A549 (cell line): ENCODE results near the gene RAD9A.

ENCODE experiments used
- CBX2 ChIP-seq: fragments of 200-600 bp; sonication (generic); IDR thresholded peaks from 2 replicates; pipeline ENCODE4 v1.6.1; 2016; ENCODE audit warnings: low read depth, mild to moderate bottlenecking, borderline replicate concordance
- CTCF ChIP-seq: fragments of >200 bp; sonication (Bioruptor Twin); formaldehyde crosslinking; IDR thresholded peaks from 3 replicates; pipeline ENCODE4 v1.5.1; 2016
- GATA3 ChIP-seq: IDR thresholded peaks from 2 replicates; pipeline ENCODE4 v1.6.1; 2012; ENCODE audit warnings: borderline replicate concordance
- PBX3 ChIP-seq: IDR thresholded peaks from 2 replicates; pipeline ENCODE4 v1.6.1; 2012
- POLR2A ChIP-seq: IDR thresholded peaks from 2 replicates; pipeline ENCODE4 v1.6.1; 2012; ENCODE audit warnings: mild to moderate bottlenecking, low read length
- RFX5 ChIP-seq: fragments of 450-650 bp; IDR thresholded peaks from 2 replicates; pipeline ENCODE4 v1.7.1; 2014; ENCODE audit warnings: antibody characterized with exemption, mild to moderate bottlenecking, moderate library complexity
- RNF2 ChIP-seq: fragments of 200-600 bp; sonication (generic); IDR thresholded peaks from 2 replicates; pipeline ENCODE4 v1.6.1; 2016; ENCODE audit warnings: low read depth, mild to moderate bottlenecking, antibody characterized with exemption, moderate library complexity, borderline replicate concordance
- TP53 ChIP-seq: fragments of 250-450 bp; sonication (Bioruptor Pico); IDR thresholded peaks from 2 replicates; pipeline ENCODE4 v1.5.0; 2021; ENCODE audit warnings: mild to moderate bottlenecking, moderate library complexity
- USF2 ChIP-seq: fragments of 450-650 bp; IDR thresholded peaks from 2 replicates; pipeline ENCODE4 v1.6.1; 2014; ENCODE audit warnings: antibody characterized with exemption

GRCh38 chr11:67406420-67406968 lies 14.7 kb downstream of the RAD9A start:
- TF ChIP-seq GATA3 = no peak
- no peak for TF ChIP-seq POLR2A
- no peak for TF ChIP-seq TP53 (CRISPR knock-in tag)
- no peak for TF ChIP-seq CBX2
- no peak for TF ChIP-seq PBX3
- TF ChIP-seq CTCF = no peak
- TF ChIP-seq RFX5 = no peak
- no peak for TF ChIP-seq RNF2
- TF ChIP-seq USF2 = no peak
